ENCODE results near the gene RWDD3.
A peak's percentile ranks its signal among the peaks of the same experiment; 100 is the strongest.

RWDD3 gene

DNA sequence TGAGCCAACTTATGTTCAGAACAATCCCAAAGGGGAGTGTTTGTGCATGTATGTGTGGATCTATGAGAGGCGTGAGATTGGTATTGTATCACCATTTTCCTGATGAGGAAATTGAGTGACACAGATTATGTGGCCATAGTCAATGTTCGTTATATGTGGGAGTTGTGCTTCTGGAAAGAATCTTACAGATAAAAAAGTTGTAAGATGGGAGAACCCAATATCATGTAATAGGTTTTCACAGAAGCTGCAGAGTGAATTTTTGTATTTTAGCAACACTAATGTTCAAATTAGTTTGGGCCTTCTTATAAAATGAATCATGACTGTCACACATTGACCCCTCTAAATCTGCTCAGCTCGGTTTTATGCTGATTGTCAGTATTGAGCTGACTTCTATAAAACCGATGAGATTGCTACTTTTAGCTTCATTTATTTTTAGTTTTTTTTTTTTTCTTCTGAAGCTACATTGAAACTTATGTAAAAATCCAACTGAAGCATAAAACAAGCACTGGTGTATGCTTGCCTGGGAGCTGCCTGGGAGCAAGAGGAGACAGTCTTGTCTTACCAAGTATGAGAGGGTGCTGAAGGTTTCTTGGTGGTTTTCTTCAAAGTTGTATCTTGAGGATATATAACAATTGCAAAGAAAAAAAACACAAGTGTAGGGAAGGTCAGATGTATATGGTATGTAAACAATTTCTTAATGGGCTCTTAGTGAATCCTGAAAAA, 4.1 kb downstream of the RWDD3 start:
- Mint-ChIP-seq H3K27me3 (no peaks in the 10 kb centered on the region), H3K4me3 (no peak overlapping the region), H3K36me3 (peaks cover 27% of the 10 kb centered on the region), H3K4me1 (peaks cover 32% of the 10 kb centered on the region), H3K9me3 (peaks cover 4% of the 10 kb centered on the region), H3K27ac (peak overlapping the region; percentile 15)
- ATAC-seq (ENCODE audit: low read depth): no peak
- DNase-seq (ENCODE audit: low spot score in 2 of 2): no peak

- DNase-seq (ENCODE audit: low spot score in 2 of 2) (no peak), ATAC-seq (ENCODE audit: low read depth) (no peak)
- Mint-ChIP-seq H3K36me3 (peaks cover 29% of the 10 kb centered on the region), H3K4me1 (peaks cover 6% of the 10 kb centered on the region), H3K4me3 (no peak overlapping the region), H3K9me3 (peaks cover 4% of the 10 kb centered on the region), H3K27ac (no peak overlapping the region), H3K27me3 (no peaks in the 10 kb centered on the region)
Observed at GRCh38 chr1:95245029-95245428, 11.0 kb downstream of the RWDD3 start.

DNA sequence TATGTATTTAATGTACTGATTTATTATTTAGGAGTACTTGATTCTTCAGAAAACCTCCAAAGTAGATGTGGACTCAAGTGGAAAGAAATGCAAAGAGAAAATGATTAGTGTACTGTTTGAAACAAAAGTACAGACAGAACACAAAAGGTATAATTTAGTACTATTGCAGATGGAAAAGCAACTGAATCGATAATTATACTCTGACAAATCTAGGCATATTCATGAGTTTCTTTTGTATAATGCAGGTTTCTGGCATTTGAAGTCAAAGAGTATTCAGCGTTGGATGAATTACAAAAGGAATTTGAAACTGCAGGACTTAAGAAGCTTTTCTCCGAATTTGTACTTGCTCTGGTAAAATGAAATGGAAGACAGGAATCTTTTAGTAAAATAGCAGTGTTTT, 12.5 kb downstream of the RWDD3 start:
- no peak for ATAC-seq (ENCODE audit: low read depth)
- no peak for DNase-seq (ENCODE audit: low spot score in 2 of 2)
- no peak overlapping the region for H3K4me3 Mint-ChIP-seq
- H3K27ac Mint-ChIP-seq: no peak overlapping the region
- peaks cover 6% of the 10 kb centered on the region for H3K4me1 Mint-ChIP-seq
- H3K9me3 Mint-ChIP-seq: peaks cover 2% of the 10 kb centered on the region
- H3K36me3 Mint-ChIP-seq: peaks cover 20% of the 10 kb centered on the region
- no peaks in the 10 kb centered on the region for H3K27me3 Mint-ChIP-seq

GRCh38 chr1:95247607-95248006, 13.6 kb downstream of the RWDD3 start:
- Mint-ChIP-seq H3K36me3 (peaks cover 22% of the 10 kb centered on the region), H3K9me3 (no peaks in the 10 kb centered on the region), H3K27ac (no peak overlapping the region), H3K4me3 (no peak overlapping the region), H3K27me3 (no peaks in the 10 kb centered on the region), H3K4me1 (peaks cover 11% of the 10 kb centered on the region)
- ATAC-seq (ENCODE audit: low read depth) (no peak), DNase-seq (ENCODE audit: low spot score in 2 of 2) (no peak)

DNA sequence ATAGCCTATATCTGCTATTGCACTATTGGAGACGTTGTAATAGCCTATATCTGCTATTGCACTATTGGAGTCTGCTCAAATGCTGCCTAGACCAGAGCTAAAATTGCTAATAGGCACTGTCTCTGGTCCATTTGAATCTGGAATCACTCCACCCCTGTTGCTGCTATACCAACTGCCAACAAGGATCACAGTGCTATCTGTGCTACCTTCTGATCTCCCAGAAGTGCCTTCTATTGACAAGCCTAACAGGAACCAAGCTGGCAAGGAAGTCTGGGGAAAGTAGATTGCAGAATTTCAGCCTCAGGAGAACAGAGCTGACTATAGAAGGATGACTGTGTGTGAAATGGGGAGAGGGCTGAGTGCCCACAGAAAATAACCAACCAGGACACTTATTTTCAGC, 15.9 kb downstream of the RWDD3 start:
- Mint-ChIP-seq H3K9me3 (no peaks in the 10 kb centered on the region), H3K27me3 (no peaks in the 10 kb centered on the region), H3K27ac (peak overlapping the region; percentile 28), H3K36me3 (peaks cover 23% of the 10 kb centered on the region), H3K4me3 (no peak overlapping the region), H3K4me1 (peaks cover 5% of the 10 kb centered on the region)
- no peak for DNase-seq (ENCODE audit: low spot score in 2 of 2)
- no peak for ATAC-seq (ENCODE audit: low read depth)

GRCh38 chr1:95252422-95252821, 18.4 kb downstream of the RWDD3 start:
- peaks cover 5% of the 10 kb centered on the region for H3K4me1 Mint-ChIP-seq
- H3K27me3 Mint-ChIP-seq: no peaks in the 10 kb centered on the region
- DNase-seq (ENCODE audit: low spot score in 2 of 2): no peak
- H3K27ac Mint-ChIP-seq: no peak overlapping the region
- peaks cover 2% of the 10 kb centered on the region for H3K9me3 Mint-ChIP-seq
- peaks cover 22% of the 10 kb centered on the region for H3K36me3 Mint-ChIP-seq
- peak; percentile 41 for ATAC-seq (ENCODE audit: low read depth)
- H3K4me3 Mint-ChIP-seq: no peak overlapping the region

GRCh38 chr1:95254959-95255358, 20.9 kb downstream of the RWDD3 start:
- no peak for DNase-seq (ENCODE audit: low spot score in 2 of 2)
- no peak overlapping the region for H3K27ac Mint-ChIP-seq
- H3K9me3 Mint-ChIP-seq: peaks cover 2% of the 10 kb centered on the region
- H3K27me3 Mint-ChIP-seq: no peaks in the 10 kb centered on the region
- H3K4me3 Mint-ChIP-seq: no peak overlapping the region
- no peak for ATAC-seq (ENCODE audit: low read depth)
- peaks cover 5% of the 10 kb centered on the region for H3K4me1 Mint-ChIP-seq
- peaks cover 18% of the 10 kb centered on the region for H3K36me3 Mint-ChIP-seq

DNA sequence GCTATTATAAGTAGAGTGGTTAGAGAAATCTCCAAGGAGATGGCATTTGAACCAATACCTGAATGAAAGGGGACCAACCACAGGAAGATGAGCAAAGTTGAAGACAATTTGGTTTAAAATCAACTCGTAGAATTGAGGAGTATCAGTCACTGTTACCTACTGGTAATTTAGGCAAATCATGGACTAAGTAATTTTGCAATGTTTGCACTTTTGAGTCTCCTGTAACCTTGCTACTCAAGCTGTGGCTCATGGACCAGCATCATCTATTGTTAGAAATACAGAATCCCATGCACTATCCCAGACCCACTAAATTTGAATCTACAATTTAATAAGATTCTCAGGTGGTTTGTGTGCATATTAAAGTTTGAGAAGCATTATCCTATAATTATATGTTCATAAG, 21.8 kb downstream of the RWDD3 start:
- no peak overlapping the region for H3K4me3 Mint-ChIP-seq
- H3K9me3 Mint-ChIP-seq: peaks cover 2% of the 10 kb centered on the region

GRCh38 chr1:95257758-95258157, 23.7 kb downstream of the RWDD3 start:
- DNase-seq (ENCODE audit: low spot score in 2 of 2): no peak
- ATAC-seq (ENCODE audit: low read depth): no peak
- Mint-ChIP-seq H3K9me3 (peaks cover 2% of the 10 kb centered on the region), H3K4me3 (no peak overlapping the region), H3K36me3 (peaks cover 10% of the 10 kb centered on the region), H3K27ac (no peak overlapping the region), H3K27me3 (no peaks in the 10 kb centered on the region), H3K4me1 (no peaks in the 10 kb centered on the region)

More for the DNA sequence above, 21.8 kb downstream of the RWDD3 start:
- H3K36me3 Mint-ChIP-seq: peaks cover 18% of the 10 kb centered on the region
- H3K27ac Mint-ChIP-seq: no peak overlapping the region
- ATAC-seq (ENCODE audit: low read depth): no peak
- no peaks in the 10 kb centered on the region for H3K27me3 Mint-ChIP-seq
- H3K4me1 Mint-ChIP-seq: peaks cover 5% of the 10 kb centered on the region
- no peak for DNase-seq (ENCODE audit: low spot score in 2 of 2)

DNA sequence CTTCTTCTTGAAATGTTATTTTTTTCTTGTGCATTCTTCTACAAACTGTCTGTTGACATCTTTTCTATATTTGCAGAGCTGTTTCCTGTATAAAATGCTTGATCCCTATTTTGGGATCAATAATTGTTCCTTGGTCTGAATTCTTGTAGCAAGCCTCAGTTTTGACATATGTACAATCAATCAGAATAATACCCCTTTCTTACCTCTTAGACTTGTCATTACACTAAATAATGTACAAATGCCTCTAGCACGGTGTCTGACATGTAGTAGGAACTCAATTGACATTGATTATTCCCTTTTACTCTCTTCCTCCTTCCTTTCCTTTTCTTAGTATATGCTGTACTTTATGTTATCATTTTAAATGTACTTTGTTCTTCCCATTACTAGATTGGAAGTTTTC, 25.2 kb downstream of the RWDD3 start:
- H3K27ac Mint-ChIP-seq: no peak overlapping the region
- no peak for ATAC-seq (ENCODE audit: low read depth)
- no peaks in the 10 kb centered on the region for H3K4me1 Mint-ChIP-seq
- H3K36me3 Mint-ChIP-seq: peaks cover 3% of the 10 kb centered on the region
- no peak overlapping the region for H3K4me3 Mint-ChIP-seq
- no peaks in the 10 kb centered on the region for H3K27me3 Mint-ChIP-seq
- DNase-seq (ENCODE audit: low spot score in 2 of 2): no peak
- peaks cover 2% of the 10 kb centered on the region for H3K9me3 Mint-ChIP-seq

DNA sequence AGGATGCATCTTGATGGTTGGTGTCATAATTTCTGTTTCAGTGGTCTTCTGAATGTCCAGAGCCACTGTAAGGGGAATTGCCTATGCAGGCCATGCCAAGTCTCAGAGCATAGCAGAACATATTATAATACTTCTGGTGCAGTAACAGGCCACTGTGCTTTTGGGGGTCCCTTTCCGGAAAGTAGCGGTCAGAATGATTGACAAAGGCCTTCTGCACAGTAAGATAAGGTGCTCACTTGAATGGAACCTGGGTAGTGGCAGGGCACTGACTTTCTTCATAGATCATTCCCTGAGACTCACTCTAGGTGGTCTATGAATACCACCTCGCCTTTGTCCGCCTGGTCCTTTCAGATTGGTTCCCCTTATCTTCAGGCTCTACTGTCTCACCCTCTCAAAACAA, 28.9 kb downstream of the RWDD3 start:
- Mint-ChIP-seq H3K9me3 (peaks cover 2% of the 10 kb centered on the region), H3K36me3 (peaks cover 2% of the 10 kb centered on the region), H3K4me1 (no peaks in the 10 kb centered on the region), H3K27ac (no peak overlapping the region), H3K4me3 (no peak overlapping the region), H3K27me3 (no peaks in the 10 kb centered on the region)
- no peak for ATAC-seq (ENCODE audit: low read depth)
- DNase-seq (ENCODE audit: low spot score in 2 of 2): no peak

DNA sequence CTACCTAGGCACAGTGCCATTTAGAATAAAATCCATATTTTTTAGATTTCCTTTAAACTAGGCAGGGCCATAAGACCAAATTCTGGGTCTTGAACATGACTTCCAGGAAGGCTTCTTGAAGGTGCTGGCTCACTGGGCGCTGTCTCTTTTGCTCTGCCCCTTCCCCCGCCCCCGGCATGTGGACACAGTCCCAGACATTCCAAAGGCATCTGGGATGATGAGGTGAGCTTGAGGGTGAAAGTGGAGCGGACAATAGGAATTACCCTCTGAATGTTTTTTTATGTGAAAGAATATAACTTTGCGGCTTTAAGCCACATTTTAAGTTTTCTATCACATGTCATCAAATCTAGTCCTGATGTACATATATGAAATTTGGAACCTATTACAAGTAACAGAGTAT, 29.4 kb downstream of the RWDD3 start:
- Mint-ChIP-seq H3K27me3 (no peaks in the 10 kb centered on the region), H3K27ac (no peak overlapping the region), H3K36me3 (peaks cover 2% of the 10 kb centered on the region), H3K9me3 (peaks cover 2% of the 10 kb centered on the region), H3K4me1 (no peaks in the 10 kb centered on the region), H3K4me3 (no peak overlapping the region)
- DNase-seq (ENCODE audit: low spot score in 2 of 2) (no peak), ATAC-seq (ENCODE audit: low read depth) (no peak)

GRCh38 chr1:95265106-95265505, 31.1 kb downstream of the RWDD3 start:
- DNase-seq (ENCODE audit: low spot score in 2 of 2) (no peak), ATAC-seq (ENCODE audit: low read depth) (no peak)
- H3K4me1 Mint-ChIP-seq: no peaks in the 10 kb centered on the region
- H3K36me3 Mint-ChIP-seq: peaks cover 2% of the 10 kb centered on the region
- peaks cover 2% of the 10 kb centered on the region for H3K9me3 Mint-ChIP-seq
- no peak overlapping the region for H3K4me3 Mint-ChIP-seq
- no peak overlapping the region for H3K27ac Mint-ChIP-seq
- no peaks in the 10 kb centered on the region for H3K27me3 Mint-ChIP-seq

DNA sequence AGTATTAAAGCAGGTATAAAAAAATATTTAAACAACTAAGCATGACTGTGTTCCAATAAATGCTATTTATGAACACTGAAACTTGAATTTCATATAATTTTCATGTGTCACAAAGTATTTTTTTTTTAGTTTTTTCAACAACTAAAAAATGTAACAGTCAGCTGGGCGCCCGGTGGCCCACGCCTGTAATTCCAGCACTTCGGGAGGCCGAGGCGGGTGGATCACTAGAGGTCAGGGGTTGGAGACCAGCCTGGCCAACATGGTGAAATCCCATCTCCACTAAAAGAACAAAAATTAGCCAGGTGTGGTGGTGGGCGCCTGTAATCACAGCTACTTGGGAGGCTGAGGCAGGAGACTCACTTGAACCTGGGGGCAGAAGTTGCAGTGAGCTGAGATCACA, 42.4 kb downstream of the RWDD3 start:
- Mint-ChIP-seq H3K27me3 (peaks cover 6% of the 10 kb centered on the region), H3K36me3 (peaks cover 2% of the 10 kb centered on the region), H3K4me1 (peaks cover 12% of the 10 kb centered on the region), H3K27ac (no peak overlapping the region), H3K4me3 (no peak overlapping the region), H3K9me3 (peaks cover 7% of the 10 kb centered on the region)
- DNase-seq (ENCODE audit: low spot score in 2 of 2) (no peak), ATAC-seq (ENCODE audit: low read depth) (no peak)
